Fibroblast of lung (primary cell): ENCODE data around the gene CHAF1B. TPM values are rescaled to one million over a fixed set of nuclear protein-coding genes. Genes with fewer than 3 reads are reported as not detected.
"Not testable (repeated sequence)": the region's sequence is repeated elsewhere in the genome, so short reads cannot be mapped to it uniquely, and the experiment has no call there.

ENCODE experiments used
- DNase-seq, 2 donors: peaks; one replicate each; pipeline versions ENCODE4 v3.0.0 to v3.0.0-alpha.2; 2010; ENCODE audit warnings: low read depth in 2 of 2
- H2AFZ ChIP-seq: 2 replicates; pipeline ENCODE4 v1.5.1; 2012; ENCODE audit warnings: low read length, control low read depth, inconsistent platforms
- H3K27ac ChIP-seq: 2 replicates; pipeline ENCODE4 v1.5.1; 2011; ENCODE audit warnings: low read length, control low read depth; ENCODE audit not compliant: insufficient read depth
- H3K27me3 ChIP-seq: 2 replicates; pipeline ENCODE4 v1.5.1; 2011; ENCODE audit warnings: mild to moderate bottlenecking, low read length; ENCODE audit not compliant: control insufficient read depth, insufficient read depth
- H3K36me3 ChIP-seq: 2 replicates; pipeline ENCODE4 v1.5.1; 2011; ENCODE audit warnings: low read length; ENCODE audit not compliant: control insufficient read depth, insufficient read depth
- H3K4me1 ChIP-seq: 2 replicates; pipeline ENCODE4 v1.5.1; 2011; ENCODE audit warnings: low read length; ENCODE audit not compliant: control insufficient read depth, insufficient read depth; ENCODE audit errors: extremely low read depth
- H3K4me2 ChIP-seq: 2 replicates; pipeline ENCODE4 v1.5.1; 2011; ENCODE audit warnings: low read length, control low read depth; ENCODE audit not compliant: insufficient read depth; ENCODE audit errors: extremely low read depth
- H3K4me3 ChIP-seq, 4 experiments: fragments of 200-600 bp in 1 of 4; sonication (generic) in 1 of 4; replicated peaks in 1 of 4; 2 replicates each; pipeline ENCODE4 v1.5.1; 2011 to 2016; ENCODE audit warnings: low read length in 4 of 4, low read depth in 3 of 4, mild to moderate bottlenecking in 3 of 4, control low read depth in 2 of 4, inconsistent platforms in 1 of 4, mixed read lengths in 1 of 4; ENCODE audit not compliant: insufficient read depth in 1 of 4; ENCODE audit errors: control extremely low read depth in 1 of 4
- H3K79me2 ChIP-seq: 2 replicates; pipeline ENCODE4 v1.5.1; 2012; ENCODE audit warnings: mild to moderate bottlenecking, low read length, inconsistent platforms; ENCODE audit not compliant: control insufficient read depth, insufficient read depth
- H3K9ac ChIP-seq: 2 replicates; pipeline ENCODE4 v1.5.1; 2011; ENCODE audit warnings: mild to moderate bottlenecking, low read length, control low read depth; ENCODE audit not compliant: insufficient read depth
- H3K9me3 ChIP-seq: 2 replicates; pipeline ENCODE4 v1.5.1; 2012; ENCODE audit warnings: low read depth, low read length; ENCODE audit not compliant: control insufficient read depth, insufficient read depth
- H4K20me1 ChIP-seq: 2 replicates; pipeline ENCODE4 v1.5.1; 2011; ENCODE audit warnings: low read length; ENCODE audit not compliant: control insufficient read depth, insufficient read depth; ENCODE audit errors: extremely low read depth
- CTCF ChIP-seq, 2 donors: IDR thresholded peaks in 1 of 2; conservative IDR thresholded peaks in 1 of 2; 1 replicate in 1 of 2; 2 replicates in 1 of 2; pipeline ENCODE4 v1.5.1; 2011 to 2012; ENCODE audit warnings: low read length in 2 of 2, control low read depth in 1 of 2, inconsistent platforms in 1 of 2, low read depth in 1 of 2, mild to moderate bottlenecking in 1 of 2
- EZH2 ChIP-seq: IDR thresholded peaks from 2 replicates; pipeline ENCODE4 v1.5.1; 2012; ENCODE audit warnings: low read length, control low read depth, mild to moderate bottlenecking; ENCODE audit errors: missing control alignments
- polyA plus RNA-seq, 2 donors: library from polyadenylated mRNA; depleted of rRNA in 1 of 2; stranded (reverse) in 1 of 2; unstranded in 1 of 2; fragments of >200 nt; gene quantifications; 2 replicates each; pipeline ENCODE4 v1.2.1, GENCODE V29; 2011 to 2012; ENCODE audit warnings: missing spikeins in 1 of 2
- total RNA-seq: library from RNA; depleted of rRNA; stranded (reverse); fragments of >200 nt; gene quantifications from 2 replicates; pipeline ENCODE4 v1.2.1, GENCODE V29; 2014

The CHAF1B gene
- total and polyA plus RNA-seq, 2 donors (not counting 1 experiment from before 2014, with no cell fraction given) = 0.99 to 5.2 TPM

DNA sequence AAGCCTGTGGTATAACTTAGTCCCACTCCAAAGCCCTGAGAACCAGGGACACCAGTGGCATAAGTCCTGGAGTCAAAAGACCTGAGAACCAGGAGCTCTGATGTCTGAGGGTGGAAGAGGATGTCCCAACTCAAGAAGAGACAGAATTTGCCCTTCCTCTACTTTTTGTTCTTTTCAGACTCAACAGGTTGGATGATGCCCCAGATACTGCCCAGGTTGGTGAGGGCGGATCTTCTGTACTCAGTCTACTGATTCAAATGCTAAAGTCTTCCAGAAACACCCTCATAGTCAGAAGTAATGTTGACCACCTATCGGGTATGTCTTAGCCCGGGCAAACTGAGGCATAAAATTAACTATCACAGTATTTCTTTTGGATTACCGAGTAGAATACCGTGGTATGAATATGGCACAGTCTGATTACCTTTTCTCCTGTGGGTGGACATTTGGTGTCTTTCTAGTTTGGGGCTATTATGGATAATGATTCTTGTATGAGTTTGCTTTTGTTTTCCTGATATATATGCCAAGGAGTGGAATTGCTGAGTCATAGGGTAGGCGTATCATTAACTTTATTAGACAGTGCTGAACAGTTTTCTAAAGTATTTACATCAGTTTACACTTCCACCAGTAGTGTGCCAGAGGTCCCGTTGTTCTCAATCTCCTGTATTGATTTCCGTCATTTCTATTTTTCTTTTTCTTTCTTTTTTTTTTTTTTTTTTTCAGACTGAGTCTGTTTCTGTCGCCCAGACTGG, 3.2 kb upstream of the CHAF1B start:
- Histone ChIP-seq H4K20me1 (no peaks in the 10 kb centered on the region), H3K9me3 (no peaks in the 10 kb centered on the region), H3K79me2 (no peaks in the 10 kb centered on the region), H3K4me3 (no peak overlapping the region), H2AFZ (no peak overlapping the region), H3K4me2 (no peak overlapping the region), H3K4me1 (no peaks in the 10 kb centered on the region), H3K27me3 (no peaks in the 10 kb centered on the region), H3K9ac (no peak overlapping the region), H3K36me3 (peaks cover 3% of the 10 kb centered on the region), H3K27ac (no peak overlapping the region)
- TF ChIP-seq EZH2 = no peak
- TF ChIP-seq CTCF (conservative IDR thresholded peaks at IDR 0.05 in 1 of 2, IDR thresholded peaks at IDR 0.05 in 1 of 2; ENCODE audit: low read depth in 1 of 2, low read length in 2 of 2) = no peak
- DNase-seq = peak; percentile 8 to 43

DNA sequence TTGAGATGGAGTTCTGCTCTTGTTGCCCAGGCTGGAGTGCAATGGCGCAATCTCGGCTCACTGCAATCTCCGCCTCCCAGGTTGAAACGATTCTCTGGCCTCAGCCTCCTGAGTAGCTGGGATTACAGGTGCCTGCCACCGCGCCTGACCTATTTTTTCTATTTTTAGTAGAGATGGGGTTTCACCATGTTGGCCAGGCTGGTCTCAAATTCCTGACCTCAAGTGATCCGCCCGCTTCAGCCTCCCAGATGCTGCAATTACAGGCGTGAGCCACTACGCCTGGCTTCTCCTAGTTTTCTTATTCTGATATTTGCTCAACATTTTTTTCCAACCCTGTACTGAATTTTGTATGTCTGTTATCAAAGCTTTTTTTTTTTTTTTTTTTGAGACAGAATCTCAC, 2.5 kb upstream of the CHAF1B start:
- not testable (repeated sequence) for H3K9ac ChIP-seq, DNase-seq, H3K4me3 ChIP-seq, H3K9me3 ChIP-seq, H3K36me3 ChIP-seq, H3K4me2 ChIP-seq, H3K79me2 ChIP-seq, H3K27me3 ChIP-seq, H4K20me1 ChIP-seq, H3K4me1 ChIP-seq, H2AFZ ChIP-seq, H3K27ac ChIP-seq

GRCh38 chr21:36384885-36385232, 333 bp upstream of the CHAF1B start:
- TF ChIP-seq EZH2 = no peak
- no peak for TF ChIP-seq CTCF (conservative IDR thresholded peaks at IDR 0.05 in 1 of 2, IDR thresholded peaks at IDR 0.05 in 1 of 2; ENCODE audit: low read depth in 1 of 2, low read length in 2 of 2)
- no peak overlapping the region for H2AFZ ChIP-seq
- no peaks in the 10 kb centered on the region for H3K9me3 ChIP-seq
- H3K4me3 ChIP-seq = peak overlapping the region in 3 of 4 experiments; percentile 47 to 73 (median 67)
- DNase-seq = no peak
- H3K4me2 ChIP-seq = no peak overlapping the region
- H3K27ac ChIP-seq = no peak overlapping the region
- no peaks in the 10 kb centered on the region for H3K27me3 ChIP-seq
- no peaks in the 10 kb centered on the region for H4K20me1 ChIP-seq
- H3K79me2 ChIP-seq = no peaks in the 10 kb centered on the region
- H3K4me1 ChIP-seq = peaks cover 2% of the 10 kb centered on the region
- H3K36me3 ChIP-seq = no peaks in the 10 kb centered on the region
- no peak overlapping the region for H3K9ac ChIP-seq
